GM19397 (cell line): ENCODE measurements around the gene KCNJ10.

ENCODE experiments used
- ATAC-seq: cut with Tn5 transposase; IDR thresholded peaks from one replicate; pipeline ENCODE4 v1.9.1; 2021; ENCODE audit warnings: mild to moderate bottlenecking, moderate library complexity; ENCODE audit not compliant: unreplicated experiment

Gene KCNJ10

GRCh38 chr1:160099716-160100375 lies 29.9 kb upstream of the KCNJ10 start:
- ATAC-seq, result no peak

DNA sequence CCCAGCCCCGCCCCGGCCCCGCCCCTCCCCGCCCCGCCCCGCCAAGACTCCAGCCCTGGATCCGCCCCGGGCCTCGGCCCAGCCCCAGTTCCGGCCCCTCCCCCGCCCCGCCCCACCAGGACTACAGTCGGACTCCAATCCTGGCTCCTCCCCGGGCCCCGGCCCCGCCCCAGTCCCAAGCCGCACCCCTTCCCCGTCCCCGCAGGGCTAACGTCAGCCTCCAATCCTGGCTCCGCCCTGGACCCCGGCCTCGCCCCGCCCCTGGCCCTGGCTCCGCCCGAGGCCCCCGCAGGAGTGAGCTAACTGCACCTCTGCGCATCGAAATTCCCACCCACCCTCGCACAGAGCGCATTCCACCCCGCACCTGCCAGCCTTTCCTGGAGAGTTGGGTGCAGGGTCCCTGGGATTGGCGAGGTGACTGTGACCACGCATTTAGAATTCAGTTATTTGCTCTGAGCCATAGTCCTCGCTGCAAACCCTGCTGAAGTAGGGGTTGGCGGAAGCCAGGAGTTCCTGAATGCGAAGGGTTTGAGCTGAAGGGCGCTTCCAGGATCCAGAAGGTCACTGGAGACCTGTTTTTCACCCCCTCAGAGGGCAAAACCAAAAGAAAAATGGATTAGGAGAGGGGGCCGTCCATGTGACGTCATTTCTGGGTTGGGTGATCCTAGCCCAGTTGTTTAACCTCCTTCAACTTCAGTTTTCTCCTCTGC lies 29.0 kb upstream of the KCNJ10 start:
- ATAC-seq, result peak; percentile 82

DNA sequence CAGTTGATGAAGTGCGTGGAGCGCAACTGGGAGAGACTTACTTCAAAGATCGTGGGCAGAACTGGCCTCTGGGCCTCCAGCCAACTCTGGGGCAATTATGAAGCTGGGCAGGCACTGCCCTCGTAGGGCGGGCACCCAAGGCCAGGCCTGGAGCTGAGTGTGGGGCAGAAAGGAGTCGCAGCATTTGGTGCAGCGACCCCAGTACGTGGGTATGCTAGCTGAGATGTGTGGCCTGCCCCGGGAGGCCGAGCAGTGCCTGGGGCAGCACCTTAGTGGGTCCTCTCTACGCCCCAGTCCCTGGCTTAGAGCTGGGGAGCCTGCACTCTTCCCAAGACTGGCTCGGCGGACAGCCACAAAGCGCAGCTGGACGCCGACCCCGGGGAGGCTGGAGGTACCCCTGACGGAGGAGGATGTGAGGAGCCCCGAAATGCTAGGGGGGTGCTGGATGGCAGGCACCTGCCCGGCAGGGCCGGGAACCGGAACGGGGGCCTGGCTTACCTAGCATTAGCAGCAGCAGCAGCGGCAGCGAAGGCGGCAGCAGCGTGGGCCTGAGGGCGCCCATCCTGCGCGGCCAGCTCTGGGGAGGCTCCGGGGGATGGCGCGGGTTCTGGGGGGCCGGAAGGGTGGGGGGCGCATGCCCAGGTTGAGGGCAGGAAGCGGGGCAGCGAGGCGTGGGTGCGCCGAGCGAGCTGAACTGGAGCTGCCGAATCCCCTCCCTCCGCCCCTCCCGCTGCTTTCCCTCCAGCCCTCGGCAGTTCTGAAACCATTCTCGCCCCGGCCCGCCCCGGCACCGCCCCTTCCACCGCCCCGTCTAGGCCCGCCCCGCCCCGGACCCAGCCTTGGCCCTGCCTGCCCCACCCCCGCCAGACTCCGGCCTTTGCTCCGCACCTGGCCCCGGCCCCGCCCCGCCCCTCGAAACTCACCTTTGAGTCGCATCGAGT lies 28.2 kb upstream of the KCNJ10 start, which contains the start of gene IGSF8:
Gene IGSF8, minus strand, starts transcription at position 709 of the 941 bp plus-strand sequence. Its CDS starts 147 bp downstream, at position 562.
- ATAC-seq, result peak; percentile 53

- ATAC-seq, result no peak
Observed at GRCh38 chr1:160097151-160097910, 27.4 kb upstream of the KCNJ10 start.

GRCh38 chr1:160096274-160097116 lies 26.5 kb upstream of the KCNJ10 start:
- no peak for ATAC-seq

- no peak for ATAC-seq
Observed at GRCh38 chr1:160095382-160096105, 25.6 kb upstream of the KCNJ10 start.

DNA sequence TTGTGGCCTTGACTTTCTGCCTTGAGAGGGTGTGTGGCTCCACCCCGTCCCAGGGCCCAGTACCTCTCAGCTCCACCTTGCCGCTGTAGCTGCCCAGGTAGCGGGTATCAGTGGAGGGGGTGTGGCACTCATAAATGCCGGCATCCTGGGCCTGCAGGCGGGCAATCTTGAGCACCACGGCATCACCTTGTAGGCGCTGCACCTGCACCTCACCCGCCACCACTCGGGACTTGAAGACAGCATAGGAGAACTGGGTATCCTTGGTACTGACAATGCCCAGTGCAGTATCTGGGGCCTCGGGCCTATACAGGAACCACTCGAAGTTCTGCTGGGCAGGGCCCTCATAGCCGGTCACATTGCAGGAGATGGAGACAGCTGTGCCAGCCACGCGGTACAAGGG lies 24.8 kb upstream of the KCNJ10 start:
- no peak for ATAC-seq

GRCh38 chr1:160094291-160094625 lies 24.3 kb upstream of the KCNJ10 start:
- ATAC-seq, result no peak

GRCh38 chr1:160093624-160094290 lies 23.8 kb upstream of the KCNJ10 start:
- no peak for ATAC-seq

DNA sequence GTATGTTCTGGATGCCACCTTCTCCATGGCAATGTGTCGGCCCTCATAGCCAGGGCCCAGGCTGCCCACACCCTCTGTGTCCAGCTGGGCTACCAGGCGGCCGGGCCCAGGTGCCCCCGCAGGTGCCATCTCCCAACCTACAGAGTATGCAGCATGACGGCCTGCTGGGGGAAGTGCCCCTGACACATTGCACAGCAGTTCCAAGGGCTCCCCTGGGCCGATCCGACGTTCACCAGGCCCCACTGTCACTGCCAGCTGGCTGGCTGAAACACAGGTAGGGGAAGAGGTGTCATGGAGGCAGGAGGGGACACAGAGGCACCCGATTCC lies 23.1 kb upstream of the KCNJ10 start:
- no peak for ATAC-seq

DNA sequence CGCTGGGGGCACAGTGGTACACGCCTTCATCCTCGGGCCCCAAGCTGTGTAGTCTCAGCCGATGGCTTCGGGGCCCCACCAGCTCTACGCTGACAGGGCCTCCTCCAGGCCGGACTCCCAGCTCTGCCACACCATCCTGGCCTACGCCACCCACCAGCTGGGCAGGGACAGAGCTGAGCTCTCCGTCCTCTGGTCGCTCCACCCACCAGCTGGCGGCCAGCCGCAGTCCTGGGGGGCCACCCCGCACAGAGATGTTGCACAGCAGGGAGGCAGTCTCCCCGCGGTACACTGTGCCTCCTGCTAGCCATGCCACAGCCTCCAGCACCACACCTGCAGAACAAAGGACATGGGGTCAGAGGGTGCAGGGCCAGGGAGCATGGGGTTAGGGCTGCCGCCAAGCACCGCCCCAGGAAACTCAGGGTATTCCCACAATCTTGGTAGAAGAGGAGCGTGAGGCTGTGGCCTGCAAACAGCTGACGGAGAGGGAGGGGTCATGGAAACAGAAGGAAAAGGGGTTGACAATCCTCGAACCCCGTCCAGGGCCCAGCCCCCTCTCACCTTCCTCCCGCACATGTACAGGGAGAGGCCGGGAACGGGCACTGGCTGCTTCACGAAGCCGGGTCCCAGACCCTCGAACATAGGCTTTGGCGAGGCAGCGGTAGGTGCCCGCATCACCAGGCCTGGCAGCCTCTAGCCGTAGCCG lies 22.6 kb upstream of the KCNJ10 start:
- no peak for ATAC-seq

GRCh38 chr1:160091666-160092223 lies 21.8 kb upstream of the KCNJ10 start:
- ATAC-seq, result no peak

GRCh38 chr1:160090760-160091159 lies 20.8 kb upstream of the KCNJ10 start:
- ATAC-seq, result no peak

GRCh38 chr1:160089883-160090282 lies 19.9 kb upstream of the KCNJ10 start:
- no peak for ATAC-seq

- no peak for ATAC-seq
Observed at GRCh38 chr1:160087118-160087662, 17.2 kb upstream of the KCNJ10 start.

DNA sequence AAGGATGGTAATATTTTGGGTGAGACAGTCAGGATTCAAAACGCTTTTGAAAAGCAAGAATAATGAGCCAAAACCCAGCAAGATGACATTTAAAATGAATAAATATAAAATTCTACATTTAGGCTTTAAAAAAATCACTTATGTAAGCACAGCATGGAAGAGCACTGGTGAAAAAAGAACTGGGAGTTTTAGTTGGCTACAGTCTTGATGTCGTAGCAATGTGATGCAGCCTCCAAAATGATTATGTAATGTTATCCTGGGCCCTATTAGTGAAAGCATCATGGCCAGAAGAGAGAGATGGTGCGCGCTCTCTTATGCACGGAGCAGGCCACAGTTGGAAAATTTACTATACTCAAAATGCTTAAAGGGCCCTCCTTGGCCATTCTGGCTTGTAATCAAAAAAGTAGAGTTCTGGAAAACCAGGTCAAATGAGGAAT lies 16.5 kb upstream of the KCNJ10 start:
- no peak for ATAC-seq

DNA sequence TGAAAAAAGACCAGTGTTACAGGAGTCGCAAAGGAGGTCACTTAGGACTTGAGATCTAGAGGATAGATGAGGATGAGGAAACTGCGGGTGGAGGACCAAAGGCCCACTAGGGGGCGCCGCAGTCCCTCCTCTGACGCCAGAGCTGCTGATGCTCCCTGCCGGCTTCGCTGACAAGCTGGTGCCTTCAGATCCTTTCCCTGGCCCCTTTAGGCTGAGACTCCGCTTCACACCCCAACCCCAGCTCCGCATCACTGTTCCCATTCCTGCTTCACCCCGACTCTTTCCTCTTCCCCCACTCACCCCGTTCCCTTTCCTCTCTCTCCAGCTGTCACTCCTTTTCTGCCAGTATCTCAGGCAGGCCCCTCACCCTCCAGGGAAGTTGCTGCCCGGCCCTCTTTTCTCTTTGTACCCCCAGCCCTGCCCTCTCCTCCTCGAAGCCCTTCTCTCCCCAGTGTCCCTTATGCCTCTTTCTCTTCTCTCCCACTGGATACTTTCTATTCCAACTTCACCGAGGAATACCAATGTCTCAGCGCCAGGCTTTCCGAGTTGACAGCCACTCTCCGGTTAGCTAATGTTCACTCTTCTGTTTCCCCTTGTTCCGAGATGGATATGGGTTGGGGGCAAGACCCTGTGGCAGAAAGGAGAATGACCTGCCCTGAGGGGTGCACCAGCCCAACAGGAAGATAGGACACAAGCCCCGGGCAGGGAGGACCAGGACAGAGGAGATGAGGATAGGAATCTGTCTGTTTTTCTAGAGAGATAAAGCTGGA lies 15.9 kb upstream of the KCNJ10 start:
- no peak for ATAC-seq
